Fibroblast of pulmonary artery (primary cell): ENCODE data around the gene HNF1A.

Source experiments
- DNase-seq: peaks from one replicate; pipeline ENCODE4 v3.0.0-alpha.2; 2010; ENCODE audit warnings: low read depth
- H3K4me3 ChIP-seq: replicated peaks from 2 replicates; pipeline ENCODE4 v1.5.1; 2011; ENCODE audit warnings: low read depth, mild to moderate bottlenecking, control low read depth, low read length, moderate library complexity
- CTCF ChIP-seq: IDR thresholded peaks from 2 replicates; pipeline ENCODE4 v1.5.1; 2011; ENCODE audit warnings: mild to moderate bottlenecking, control low read depth, low read length, inconsistent platforms; ENCODE audit errors: missing control alignments

HNF1A gene

DNA sequence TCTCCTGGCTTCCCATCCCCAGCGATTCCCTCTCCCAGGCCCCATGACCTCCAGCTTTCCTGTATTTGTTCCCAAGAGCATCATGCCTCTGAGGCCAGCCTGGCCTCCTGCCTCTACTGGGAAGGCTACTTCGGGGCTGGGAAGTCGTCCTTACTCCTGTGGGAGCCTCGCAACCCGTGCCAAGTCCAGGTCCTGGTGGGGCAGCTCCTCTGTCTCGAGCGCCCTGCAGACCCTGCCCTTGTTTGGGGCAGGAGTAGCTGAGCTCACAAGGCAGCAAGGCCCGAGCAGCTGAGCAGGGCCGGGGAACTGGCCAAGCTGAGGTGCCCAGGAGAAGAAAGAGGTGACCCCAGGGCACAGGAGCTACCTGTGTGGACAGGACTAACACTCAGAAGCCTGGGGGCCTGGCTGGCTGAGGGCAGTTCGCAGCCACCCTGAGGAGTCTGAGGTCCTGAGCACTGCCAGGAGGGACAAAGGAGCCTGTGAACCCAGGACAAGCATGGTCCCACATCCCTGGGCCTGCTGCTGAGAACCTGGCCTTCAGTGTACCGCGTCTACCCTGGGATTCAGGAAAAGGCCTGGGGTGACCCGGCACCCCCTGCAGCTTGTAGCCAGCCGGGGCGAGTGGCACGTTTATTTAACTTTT is 23.6 kb downstream of the HNF1A start:
- no peak for TF ChIP-seq CTCF
- H3K4me3 ChIP-seq = no peak overlapping the region
- DNase-seq = no peak

- no peak for TF ChIP-seq CTCF
- DNase-seq = no peak
Observed at GRCh38 chr12:121003650-121004049, 25.3 kb downstream of the HNF1A start.

DNA sequence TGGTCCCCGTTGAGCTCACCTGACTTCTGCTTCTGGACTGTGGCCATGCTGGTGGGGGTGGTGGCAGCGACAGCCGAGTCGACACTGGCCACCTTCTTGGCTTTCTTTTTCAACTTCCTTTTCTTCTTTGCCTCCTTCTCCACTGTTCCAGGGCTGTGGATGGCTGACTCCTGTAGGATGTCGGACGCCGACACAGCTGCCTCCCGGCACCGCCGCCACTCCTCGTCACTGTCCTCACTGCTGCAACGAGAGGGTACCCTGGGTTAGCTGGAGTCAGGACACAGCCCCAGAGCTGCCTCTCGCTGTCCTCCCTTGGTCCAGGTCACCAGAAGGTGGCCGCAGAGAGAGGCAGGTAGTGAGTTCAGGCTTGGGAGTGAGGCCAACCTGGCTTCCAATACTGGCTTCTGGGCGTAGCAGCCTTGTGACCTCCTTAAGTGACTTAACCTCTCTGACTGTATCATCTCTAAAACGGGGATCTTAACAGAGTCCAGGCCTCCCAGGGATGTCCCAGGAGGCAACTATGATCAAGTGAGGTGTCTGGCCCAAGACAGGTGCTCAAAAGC is 26.0 kb downstream of the HNF1A start:
- H3K4me3 ChIP-seq = no peak overlapping the region
- no peak for DNase-seq
- no peak for TF ChIP-seq CTCF

More at GRCh38 chr12:121003650-121004049, 25.3 kb downstream of the HNF1A start:
- no peak overlapping the region for H3K4me3 ChIP-seq

GRCh38 chr12:121005346-121005815 is 27.0 kb downstream of the HNF1A start:
- H3K4me3 ChIP-seq = no peak overlapping the region
- DNase-seq = peak; percentile 55
- TF ChIP-seq CTCF = peak; percentile 69

DNA sequence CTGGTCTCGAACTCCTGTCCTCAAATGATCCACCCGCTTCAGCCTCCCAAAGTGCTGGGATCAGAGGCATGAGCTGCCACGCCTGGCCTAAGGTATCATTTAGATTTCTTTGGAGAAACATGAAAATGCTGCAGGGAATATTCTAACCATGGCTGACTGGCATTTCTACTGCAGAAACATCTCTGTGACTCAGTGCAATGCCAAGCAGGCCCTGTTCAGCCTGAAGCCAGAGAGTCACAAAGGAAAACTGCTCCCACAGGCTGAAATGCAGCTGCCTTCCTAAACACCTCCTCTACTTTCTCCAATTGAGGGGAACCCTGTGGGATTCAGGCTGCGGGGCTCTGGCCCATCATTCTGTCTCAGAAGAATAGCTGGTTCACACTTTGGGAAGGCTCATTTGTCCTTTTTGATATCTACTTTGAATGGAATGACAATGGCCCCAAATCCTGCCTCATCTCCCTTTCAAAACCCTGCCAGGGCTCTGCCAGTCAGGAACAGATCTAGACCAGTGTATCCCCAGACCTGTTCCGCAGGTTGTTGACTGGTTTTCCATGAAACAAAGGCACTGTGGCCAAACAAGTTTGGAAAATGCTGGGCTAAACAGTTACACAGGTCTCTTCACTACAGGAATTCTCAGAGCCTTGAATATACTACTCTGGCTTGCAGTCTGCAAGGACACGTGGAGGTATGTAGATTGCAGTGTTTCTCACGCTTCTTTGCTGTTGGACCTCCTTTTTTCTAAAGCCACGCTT is 30.2 kb downstream of the HNF1A start:
- TF ChIP-seq CTCF = no peak
- DNase-seq = no peak
- no peak overlapping the region for H3K4me3 ChIP-seq

- DNase-seq = peak; percentile 50
- TF ChIP-seq CTCF = peak; percentile 50
Observed at GRCh38 chr12:121009741-121010140, 31.4 kb downstream of the HNF1A start.

More at GRCh38 chr12:121009741-121010140, 31.4 kb downstream of the HNF1A start:
- no peak overlapping the region for H3K4me3 ChIP-seq
